ENCODE results near the gene EXOSC6. TPM values are rescaled to one million over a fixed set of nuclear protein-coding genes. Genes with fewer than 3 reads are reported as not detected.
"Not testable (repeated sequence)": the region's sequence is repeated elsewhere in the genome, so short reads cannot be mapped to it uniquely, and the experiment has no call there.

EXOSC6 gene
- total RNA-seq, 1 donor from 2014 or later = 29.3 TPM

GRCh38 chr16:70222574-70222973, 29.2 kb downstream of the EXOSC6 start:
- DNase-seq (ENCODE audit: low read depth); H3K4me3 ChIP-seq (ENCODE audit: low read depth, low read length): not testable (repeated sequence)

DNA sequence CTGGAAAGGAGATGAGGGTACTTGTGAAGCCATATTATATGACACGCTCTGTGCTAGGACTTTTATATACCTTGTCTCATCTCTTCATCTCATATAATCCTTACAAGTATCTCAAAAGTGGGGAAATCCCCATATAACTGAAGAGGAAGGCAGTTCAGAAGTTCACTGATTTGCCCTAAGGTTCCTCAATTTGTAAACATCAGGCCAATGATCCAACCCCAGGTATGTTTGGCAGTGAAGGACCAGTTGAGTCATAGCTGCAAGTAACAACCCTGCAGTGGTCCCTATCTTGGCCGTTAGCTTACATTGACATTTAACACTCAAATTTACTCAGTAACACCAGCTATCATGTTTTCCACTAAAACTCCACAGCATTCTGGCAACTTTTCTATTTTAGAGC, 33.2 kb downstream of the EXOSC6 start:
- DNase-seq (ENCODE audit: low read depth); H3K4me3 ChIP-seq (ENCODE audit: low read depth, low read length): not testable (repeated sequence)

DNA sequence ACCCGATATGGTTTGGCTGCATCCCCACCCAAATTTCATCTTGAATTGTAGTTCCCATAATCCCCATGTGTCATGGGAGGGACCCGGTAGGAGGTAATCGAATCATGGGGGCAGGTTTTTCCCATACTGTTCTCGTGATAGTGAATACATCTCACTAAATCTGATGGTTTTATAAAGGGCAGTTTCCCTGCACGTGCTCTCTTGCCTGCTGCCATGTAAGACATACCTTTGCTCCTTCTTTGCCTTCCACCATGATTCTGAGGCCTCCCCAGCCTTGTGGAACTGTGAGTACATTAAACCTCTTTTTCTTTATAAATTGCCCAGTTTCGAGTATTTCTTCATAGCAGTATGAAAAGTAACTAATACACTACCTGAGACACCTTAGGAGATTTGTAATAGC, 45.4 kb downstream of the EXOSC6 start:
- DNase-seq (ENCODE audit: low read depth); H3K4me3 ChIP-seq (ENCODE audit: low read depth, low read length): not testable (repeated sequence)

- not testable (repeated sequence) for H3K4me3 ChIP-seq (ENCODE audit: low read depth, low read length); DNase-seq (ENCODE audit: low read depth)
These were observed 46.9 kb downstream of the EXOSC6 start for GRCh38 chr16:70204668-70205405.

DNA sequence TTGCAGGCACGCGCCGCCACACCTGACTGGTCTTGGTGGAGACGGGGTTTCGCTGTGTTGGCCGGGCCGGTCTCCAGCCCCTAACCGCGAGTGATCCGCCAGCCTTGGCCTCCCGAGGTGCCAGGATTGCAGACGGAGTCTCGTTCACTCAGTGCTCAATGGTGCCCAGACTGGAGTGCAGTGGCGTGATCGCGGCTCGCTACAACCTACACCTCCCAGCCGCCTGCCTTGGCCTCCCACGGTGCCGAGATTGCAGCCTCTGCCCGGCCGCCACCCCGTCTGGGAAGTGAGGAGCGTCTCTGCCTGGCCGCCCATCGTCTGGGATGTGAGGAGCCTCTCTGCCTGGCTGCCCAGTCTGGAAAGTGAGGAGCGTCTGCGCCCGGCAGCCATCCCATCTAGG, 47.7 kb downstream of the EXOSC6 start:
- not testable (repeated sequence) for H3K4me3 ChIP-seq (ENCODE audit: low read depth, low read length); DNase-seq (ENCODE audit: low read depth)

DNA sequence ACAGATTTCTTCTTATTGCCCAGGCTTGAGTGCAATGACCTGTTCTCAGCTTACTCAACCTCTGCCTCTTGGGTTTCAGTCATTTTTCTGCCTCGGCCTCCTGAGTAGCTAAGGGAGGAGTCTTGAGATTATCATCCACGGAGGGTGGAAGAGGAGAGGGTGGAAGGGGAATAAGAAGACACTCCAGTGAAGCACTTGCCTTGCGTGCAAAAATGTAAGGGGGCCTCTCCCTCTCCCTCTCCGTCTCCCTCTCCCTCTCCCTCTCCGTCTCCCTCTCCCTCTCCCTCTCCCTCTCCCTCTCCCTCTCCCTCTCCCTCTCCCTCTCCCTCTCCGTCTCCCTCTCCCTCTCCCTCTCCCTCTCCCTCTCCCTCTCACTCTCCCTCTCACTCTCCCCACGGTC, 48.2 kb downstream of the EXOSC6 start:
- not testable (repeated sequence) for H3K4me3 ChIP-seq (ENCODE audit: low read depth, low read length); DNase-seq (ENCODE audit: low read depth)

- H3K4me3 ChIP-seq (ENCODE audit: low read depth, low read length); DNase-seq (ENCODE audit: low read depth): not testable (repeated sequence)
These were observed 51.7 kb downstream of the EXOSC6 start for GRCh38 chr16:70200063-70200462.

- DNase-seq (ENCODE audit: low read depth); H3K4me3 ChIP-seq (ENCODE audit: low read depth, low read length): not testable (repeated sequence)
These were observed 52.6 kb downstream of the EXOSC6 start for GRCh38 chr16:70199170-70199569.

GRCh38 chr16:70198666-70199065, 53.1 kb downstream of the EXOSC6 start:
- not testable (repeated sequence) for H3K4me3 ChIP-seq (ENCODE audit: low read depth, low read length); DNase-seq (ENCODE audit: low read depth)

DNA sequence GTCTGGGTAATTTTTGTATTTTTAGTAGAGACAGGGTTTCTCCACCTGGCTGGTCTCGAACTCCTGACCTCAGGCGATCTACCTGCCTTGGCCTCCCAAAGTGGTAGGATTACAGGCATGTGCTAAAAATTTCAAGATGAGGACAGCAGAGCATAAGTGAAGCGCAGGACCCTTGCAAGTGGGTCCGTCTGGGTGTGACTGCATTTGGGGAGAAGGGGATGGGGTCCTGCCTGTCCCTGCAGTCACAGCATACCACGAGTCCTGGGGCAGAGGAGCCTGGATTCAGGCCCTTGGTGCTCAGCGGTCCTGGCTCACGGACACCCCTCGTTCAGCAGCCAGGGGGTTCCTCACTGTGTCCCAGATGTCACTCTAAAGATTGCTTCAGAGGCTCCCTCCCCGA, 53.5 kb downstream of the EXOSC6 start:
- not testable (repeated sequence) for H3K4me3 ChIP-seq (ENCODE audit: low read depth, low read length); DNase-seq (ENCODE audit: low read depth)

GRCh38 chr16:70197611-70198010, 54.1 kb downstream of the EXOSC6 start:
- not testable (repeated sequence) for DNase-seq (ENCODE audit: low read depth); H3K4me3 ChIP-seq (ENCODE audit: low read depth, low read length)

Other genes starting within 250 kb of the EXOSC6 start
- 6.8 and 9.5 TPM in 2 replicates for gene PDPR, start 137.6 kb downstream of the EXOSC6 start, total RNA-seq
- gene CLEC18C, start 78.2 kb downstream of the EXOSC6 start, total RNA-seq = 1.2 and 2.5 TPM in 2 replicates
- 56.0 and 125 TPM in 2 replicates for gene AARS1, start 37.6 kb upstream of the EXOSC6 start, total RNA-seq
- gene DDX19B, start 47.2 kb upstream of the EXOSC6 start, total RNA-seq = 20.9 and 46.1 TPM in 2 replicates
- gene DDX19A, start 95.0 kb upstream of the EXOSC6 start, total RNA-seq = 31.8 and 45.1 TPM in 2 replicates
- 23.3 and 28.6 TPM in 2 replicates for gene ST3GAL2, start 187.2 kb upstream of the EXOSC6 start, total RNA-seq
- gene FCSK, start 202.7 kb upstream of the EXOSC6 start, total RNA-seq = 13.3 and 21.8 TPM in 2 replicates

All from epithelial cell of proximal tubule (primary cell).